Stimulated activated CD8-positive, alpha-beta memory T cell treated with anti-CD3 and anti-CD28 coated beads, Interleukin-7, amount 100 ng/mL, for 24 hours (primary cell): ENCODE data around the gene MACROD2.

ENCODE experiments used
- DNase-seq: peaks from one replicate; pipeline ENCODE4 v3.0.0-alpha.2; 2020; ENCODE audit warnings: low read depth

MACROD2 gene

GRCh38 chr20:15627501-15627903, 1632.2 kb downstream of the MACROD2 start:
- no peak for DNase-seq

GRCh38 chr20:15628851-15629353, 1633.6 kb downstream of the MACROD2 start:
- DNase-seq: no peak

GRCh38 chr20:15630360-15630759, 1635.0 kb downstream of the MACROD2 start:
- DNase-seq: no peak

DNA sequence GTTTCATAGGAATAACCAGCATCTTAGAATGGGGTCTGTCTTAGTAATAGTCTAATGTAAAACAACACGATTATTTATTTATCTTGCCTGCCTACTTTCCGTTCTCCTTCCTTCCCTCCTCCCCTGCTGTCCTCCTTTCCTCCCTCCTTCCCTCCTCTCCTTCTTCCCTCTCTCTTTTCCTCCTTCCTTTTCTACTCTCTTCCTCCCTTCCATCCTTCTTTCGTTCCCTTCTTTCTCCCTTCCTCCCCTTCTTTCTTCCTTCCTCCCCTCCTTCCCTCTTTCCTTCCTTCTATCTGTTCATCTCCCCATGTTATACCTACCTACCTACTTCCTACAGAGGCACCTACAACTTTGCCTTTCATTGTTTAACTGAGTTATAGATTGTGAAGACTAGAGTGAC, 1637.4 kb downstream of the MACROD2 start:
- DNase-seq: no peak

- no peak for DNase-seq
These were observed 1638.8 kb downstream of the MACROD2 start for GRCh38 chr20:15634102-15634501.

- no peak for DNase-seq
These were observed 1642.2 kb downstream of the MACROD2 start for GRCh38 chr20:15637546-15637945.

DNA sequence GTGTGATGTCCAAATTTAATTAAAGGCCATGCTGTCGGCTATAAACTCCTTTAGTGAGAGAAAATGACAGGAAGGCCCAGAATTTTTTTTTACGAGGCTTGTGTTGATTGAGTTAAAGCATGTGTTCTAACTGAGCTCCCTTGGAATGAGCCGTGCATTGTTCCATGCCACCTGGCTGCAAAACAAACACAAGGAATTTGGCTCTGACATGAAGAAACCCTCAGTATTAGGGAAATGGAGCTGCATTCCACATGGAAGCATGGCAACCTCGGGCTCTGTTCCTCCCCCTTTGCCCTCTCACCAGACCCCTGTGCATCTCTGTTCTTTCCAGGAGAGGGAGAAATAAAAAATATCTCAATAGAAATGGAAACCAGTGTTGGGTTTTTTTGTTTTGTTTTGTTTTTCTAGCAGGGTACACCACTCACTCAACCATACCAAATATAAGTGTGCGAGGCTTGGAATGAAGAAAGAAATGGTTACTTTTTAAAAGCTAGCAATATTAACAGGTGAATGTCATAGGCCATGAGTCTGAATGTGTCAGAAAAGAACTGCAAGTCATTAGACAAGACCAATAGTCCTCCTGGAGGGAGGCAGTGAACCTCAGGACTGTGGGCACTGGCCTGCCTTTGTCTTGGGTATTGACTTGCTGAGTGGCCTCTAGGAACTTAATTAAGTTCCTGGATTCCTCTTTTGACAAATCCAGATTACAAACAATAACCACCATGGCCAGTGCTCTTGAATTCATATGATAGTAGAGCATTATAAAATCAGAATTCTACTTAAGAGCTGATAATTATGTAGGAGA, 1642.8 kb downstream of the MACROD2 start:
- no peak for DNase-seq

DNA sequence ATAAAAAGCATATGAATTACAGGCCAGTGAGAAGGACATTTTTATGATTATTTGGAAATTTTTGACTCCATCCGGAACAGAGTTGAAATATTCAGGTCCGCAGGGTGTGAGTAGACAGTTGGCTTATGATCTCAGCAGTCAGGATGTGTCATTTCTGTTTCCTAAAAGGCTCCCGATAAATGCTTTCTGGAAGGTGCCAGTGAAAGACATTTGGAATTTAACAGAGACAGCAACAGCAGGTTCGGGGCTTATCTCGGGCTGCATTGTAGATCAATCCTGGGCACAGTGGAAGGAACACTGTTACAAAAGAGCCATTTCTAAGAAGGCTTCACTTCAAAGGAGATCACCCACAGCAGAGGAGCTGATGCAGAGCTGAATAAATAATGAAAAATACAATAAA, 1643.5 kb downstream of the MACROD2 start:
- DNase-seq: no peak

GRCh38 chr20:15639839-15640238, 1644.5 kb downstream of the MACROD2 start:
- no peak for DNase-seq

GRCh38 chr20:15642109-15642508, 1646.8 kb downstream of the MACROD2 start:
- DNase-seq: no peak

- no peak for DNase-seq
These were observed 1647.4 kb downstream of the MACROD2 start for GRCh38 chr20:15642676-15643075.

GRCh38 chr20:15643713-15644112, 1648.4 kb downstream of the MACROD2 start:
- no peak for DNase-seq

GRCh38 chr20:15645816-15646215, 1650.5 kb downstream of the MACROD2 start:
- DNase-seq: no peak

DNA sequence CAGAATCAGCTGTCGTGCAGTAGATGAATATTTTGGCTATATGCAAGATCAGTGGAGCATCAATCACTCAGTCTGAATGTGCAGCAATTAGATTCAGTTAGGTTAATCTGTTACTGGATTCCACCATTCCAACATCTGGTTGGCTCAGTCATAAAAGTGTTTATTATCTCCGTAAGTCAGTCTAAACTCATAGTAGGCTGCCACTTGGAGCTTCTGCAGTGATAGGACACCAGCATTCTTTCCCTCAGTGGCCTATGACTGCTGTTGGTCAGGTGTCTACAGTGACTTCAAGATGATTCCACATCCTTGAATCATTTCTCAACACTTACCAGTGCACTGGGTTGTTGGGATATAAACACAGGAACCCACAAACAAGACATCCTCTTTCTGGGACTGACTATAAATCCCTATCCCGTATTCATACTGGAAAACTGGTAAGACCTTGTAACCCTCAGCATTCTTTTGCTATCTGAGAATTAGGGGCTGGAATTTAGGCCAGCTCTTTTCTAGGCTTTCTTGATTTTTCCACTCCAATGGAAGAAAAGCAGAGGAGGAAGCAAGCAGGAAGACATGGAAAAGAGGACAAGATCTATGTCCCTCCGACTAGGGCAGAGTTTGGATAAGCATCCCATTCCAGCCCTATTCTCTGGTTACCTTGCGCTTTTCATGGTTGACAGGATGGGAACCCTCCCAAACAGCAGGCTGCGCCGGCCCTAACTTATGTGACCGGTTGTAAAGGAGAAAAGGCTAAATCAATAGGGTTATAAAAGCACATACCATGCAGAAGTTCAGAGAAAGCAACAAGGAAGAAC, 1658.3 kb downstream of the MACROD2 start:
- no peak for DNase-seq

DNA sequence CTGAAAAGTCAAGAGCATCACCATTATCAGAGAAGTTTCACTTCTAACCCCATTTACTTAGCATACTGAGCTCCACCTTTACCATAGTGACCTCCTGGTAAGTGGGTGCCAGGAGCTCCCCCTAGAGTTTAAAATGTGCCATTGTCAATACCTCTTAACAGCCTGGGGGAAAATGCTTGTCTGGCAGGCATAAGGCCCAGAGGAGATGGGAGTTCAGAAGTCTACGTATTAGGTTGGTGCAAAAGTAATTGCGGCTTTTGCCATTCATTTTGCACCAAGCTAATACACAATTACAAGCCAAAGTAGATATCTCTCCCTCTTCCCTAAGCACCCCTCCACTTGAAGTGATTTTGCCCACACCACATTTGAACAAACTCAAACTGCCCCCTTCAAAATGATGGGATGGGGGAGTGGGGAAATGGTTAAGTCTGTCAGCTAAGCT, 1658.9 kb downstream of the MACROD2 start:
- no peak for DNase-seq

- DNase-seq: no peak
These were observed 1660.1 kb downstream of the MACROD2 start for GRCh38 chr20:15655295-15655874.

GRCh38 chr20:15656124-15656523, 1660.8 kb downstream of the MACROD2 start:
- no peak for DNase-seq

DNA sequence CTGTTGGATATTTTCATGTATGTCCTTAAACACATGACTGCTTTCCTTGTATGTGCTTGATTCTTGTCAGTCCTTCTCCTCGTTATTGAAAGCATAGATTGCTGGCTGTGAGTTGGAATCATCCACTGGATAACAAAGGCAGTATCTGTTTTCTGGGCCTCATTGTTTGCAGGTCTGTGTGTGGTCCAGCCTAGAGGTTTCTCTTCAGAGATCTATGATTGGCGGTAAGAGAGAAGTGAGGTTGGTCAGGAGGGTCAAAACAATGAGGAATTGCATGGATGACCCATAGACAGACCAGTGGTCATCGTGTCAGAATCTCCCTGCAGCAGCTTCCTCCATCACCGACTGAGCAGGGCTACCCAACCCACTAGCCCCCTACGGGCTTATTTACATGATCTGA, 1663.0 kb downstream of the MACROD2 start:
- DNase-seq: no peak

DNA sequence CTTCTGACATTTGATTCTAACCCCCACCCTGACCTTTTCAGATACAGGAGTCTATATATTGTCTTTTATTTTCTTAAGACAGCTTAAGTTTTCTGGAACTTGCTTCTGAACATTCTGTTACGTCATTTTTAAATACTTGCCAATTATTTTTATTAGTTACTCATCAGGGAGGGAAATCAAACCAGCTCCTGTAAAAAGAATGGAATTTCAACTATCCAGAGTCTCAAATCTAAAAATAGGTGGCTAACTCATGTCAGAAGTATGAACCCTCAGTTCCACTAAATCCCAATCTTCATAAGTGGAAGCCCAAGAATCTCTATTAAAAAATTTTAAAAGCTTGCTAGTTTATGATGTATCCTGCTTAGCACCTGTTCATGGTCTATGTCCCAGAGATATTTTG, 1677.9 kb downstream of the MACROD2 start:
- DNase-seq: no peak

DNA sequence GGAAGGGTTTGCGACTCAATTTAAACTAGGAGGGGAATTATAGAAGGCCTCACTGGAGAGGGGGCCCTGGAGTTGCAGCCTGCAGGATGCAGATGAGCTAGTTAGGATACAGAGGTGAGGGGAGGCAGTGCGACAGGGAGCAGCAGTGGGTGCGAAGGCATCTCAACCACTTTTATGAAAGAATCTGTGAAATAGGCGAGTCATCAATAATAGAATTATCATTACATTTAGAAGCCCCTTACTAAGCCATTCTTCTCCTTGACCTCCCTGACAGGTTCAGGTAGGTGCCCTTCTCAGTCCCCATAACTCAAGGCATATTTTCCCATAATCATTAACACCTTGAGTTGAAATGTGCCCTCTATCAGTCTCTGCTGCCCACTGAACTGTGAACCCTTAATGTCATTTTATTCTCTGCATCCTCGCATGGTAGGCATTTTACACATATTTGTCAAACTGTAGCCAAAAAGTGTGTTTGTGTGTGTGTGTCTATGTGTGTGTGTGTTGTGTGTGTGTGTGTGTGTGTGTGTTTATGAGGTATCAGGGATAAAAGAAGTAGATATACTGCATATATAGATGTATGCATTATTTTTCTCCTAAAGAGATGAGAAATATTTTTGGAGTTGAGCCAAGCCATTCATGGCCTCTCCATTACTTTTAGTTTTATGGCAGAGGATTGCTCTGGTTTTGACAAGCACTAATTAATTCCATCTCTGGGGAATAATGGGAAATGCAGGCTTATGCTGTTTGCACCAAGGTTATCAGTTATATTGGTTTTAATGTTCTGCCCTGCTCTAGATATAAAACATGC, 1679.1 kb downstream of the MACROD2 start:
- DNase-seq: no peak

- no peak for DNase-seq
These were observed 1679.8 kb downstream of the MACROD2 start for GRCh38 chr20:15675061-15675514.
